Ramos (cell line): ENCODE measurements around the gene HPCAL1.

Experiments
- in situ Hi-C: fragments of 300-500 bp; cut with MboI; formaldehyde crosslinking; loops from one replicate; pipeline ENCODE4 v1.14.3; 2022; ENCODE audit warnings: low sequenced_read_pairs; ENCODE audit not compliant: unreplicated experiment

The HPCAL1 gene

DNA sequence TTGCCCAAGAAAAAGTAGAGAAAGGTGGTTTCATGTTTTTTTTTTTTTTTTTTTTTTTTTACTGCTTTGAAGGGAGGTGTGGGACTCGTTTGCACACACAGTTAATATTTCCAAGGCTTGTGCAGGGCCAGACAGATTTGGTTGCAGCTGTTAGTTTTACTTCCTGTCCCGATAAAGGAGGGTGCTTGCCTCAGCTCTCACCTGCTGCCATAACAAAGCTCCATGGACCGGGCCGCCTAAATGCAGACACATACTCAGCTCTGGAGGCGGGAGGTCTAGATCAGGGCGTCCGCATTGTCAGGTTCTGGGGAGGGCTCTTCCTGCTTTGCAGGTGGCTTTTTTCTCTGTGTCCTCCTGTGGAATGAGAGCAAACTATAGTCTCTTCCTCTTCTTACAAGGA lies 75.5 kb downstream of the HPCAL1 start:
- in situ Hi-C loops = no loop called here

DNA sequence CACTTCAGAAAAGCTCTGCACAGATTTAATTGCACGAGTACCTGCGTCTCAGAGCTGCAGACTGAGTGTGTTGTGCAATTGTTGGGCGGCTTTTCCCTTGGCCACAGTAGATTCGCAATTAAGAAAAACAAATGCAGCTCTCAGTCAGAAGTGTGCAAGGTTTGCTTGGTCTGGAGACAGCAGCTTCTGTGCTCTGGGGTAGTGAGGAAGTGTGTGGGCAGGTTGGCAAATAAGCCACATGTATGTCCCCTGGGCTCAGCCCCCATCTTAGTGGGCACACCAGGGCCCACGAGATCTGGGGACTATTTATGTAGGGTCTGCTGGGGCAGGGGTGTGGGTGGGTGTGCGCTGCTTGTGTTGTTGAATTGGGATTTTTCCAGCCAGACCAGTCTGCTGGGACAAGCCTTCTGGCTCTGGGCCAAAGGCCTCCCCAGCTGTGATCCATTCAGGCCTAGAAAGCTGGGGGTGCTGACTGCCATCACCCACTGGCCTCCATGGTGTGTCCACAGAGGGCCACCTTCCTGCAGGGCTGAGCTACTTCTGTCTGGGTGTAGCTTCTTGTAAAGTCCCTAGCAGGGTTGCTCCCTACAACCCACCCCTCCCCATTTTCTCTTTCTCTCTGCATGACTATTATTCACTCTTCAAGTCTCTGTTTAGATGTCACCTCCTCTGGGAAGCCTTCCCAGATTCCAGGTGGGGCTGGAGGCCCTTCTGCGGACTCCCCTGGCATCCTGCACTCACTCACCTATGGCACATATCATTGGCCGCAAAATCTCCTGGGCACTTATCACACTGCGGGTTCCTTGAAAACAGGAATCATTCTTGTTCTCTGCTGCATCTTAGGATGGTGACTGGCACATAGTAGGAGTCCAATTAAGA lies 77.6 kb downstream of the HPCAL1 start:
- in situ Hi-C loops = no loop called here

DNA sequence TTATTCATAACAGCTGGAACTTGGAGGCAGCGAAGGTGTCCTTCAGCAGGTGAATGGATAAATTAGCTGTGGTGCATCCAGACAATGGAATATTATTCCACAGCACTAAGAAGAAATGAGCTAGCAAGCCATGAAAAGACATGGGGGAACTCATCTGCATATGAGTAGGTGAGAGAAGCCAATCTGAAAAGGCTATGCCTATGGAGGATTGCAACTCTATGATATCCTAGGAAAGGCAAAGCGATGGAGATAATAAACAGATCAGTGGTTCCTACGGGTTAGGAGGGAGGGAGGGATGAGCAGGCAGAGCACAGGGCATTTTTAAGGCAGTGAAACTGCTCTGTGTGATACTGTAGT lies 79.3 kb downstream of the HPCAL1 start:
- in situ Hi-C loops = no loop called here

DNA sequence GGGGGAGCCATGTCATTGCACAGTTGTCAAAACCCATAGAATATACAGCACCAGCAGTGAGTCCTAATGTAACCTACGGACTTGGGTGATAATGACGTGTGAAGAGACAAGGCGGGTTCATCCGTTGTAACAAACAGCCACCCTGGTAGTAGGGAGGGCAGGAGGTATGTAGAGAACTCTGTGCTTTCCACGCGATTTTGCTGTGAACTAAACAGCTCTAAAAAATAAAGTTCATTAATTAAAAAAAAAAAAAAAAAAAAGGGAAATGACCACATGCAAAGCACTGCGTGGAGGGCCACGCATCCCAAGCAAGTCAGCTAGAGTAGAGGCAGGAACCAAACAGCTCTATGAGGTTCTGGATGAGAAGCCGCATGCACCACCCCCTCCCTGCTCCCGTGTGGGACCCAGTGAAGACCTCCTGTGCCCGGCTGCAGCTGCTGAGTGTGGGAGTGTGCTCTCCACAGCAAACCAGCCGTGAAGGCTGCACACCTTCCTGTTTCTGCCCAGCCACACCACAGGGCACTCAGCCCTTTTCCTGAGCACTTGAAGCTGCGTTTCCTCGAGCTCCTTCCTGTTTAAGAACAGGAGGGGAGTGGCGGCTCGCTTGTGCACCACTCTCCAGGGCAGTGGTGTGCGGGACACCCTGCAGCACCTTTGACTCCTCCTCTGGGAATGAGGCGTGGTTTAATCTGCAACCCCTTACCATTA lies 79.8 kb downstream of the HPCAL1 start:
- in situ Hi-C loops = no loop called here

- in situ Hi-C loops = no loop called here
These were observed 81.4 kb downstream of the HPCAL1 start for GRCh38 chr2:10383960-10384734.

DNA sequence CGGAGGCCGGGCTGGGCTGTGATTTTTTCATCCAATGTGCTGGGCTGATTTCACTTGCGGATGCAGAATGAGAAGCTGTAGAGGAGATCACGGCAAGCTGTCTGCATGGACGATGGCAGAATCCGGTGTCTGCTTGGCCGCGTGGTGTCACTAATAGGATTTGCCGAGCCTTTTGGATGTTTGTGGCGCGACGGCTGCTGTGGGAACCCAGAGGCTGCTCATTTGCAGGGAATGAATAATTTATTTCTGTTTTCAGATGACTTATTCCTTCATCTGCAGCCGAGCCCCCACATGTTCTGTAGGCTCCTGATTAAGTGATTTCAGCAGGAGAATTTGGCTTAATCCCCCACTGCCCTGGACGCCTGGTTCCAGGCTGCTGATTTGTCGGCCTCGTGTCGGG lies 82.8 kb downstream of the HPCAL1 start:
- in situ Hi-C loops = no loop called here

- in situ Hi-C loops = no loop called here
These were observed 83.4 kb downstream of the HPCAL1 start for GRCh38 chr2:10385933-10386773.

DNA sequence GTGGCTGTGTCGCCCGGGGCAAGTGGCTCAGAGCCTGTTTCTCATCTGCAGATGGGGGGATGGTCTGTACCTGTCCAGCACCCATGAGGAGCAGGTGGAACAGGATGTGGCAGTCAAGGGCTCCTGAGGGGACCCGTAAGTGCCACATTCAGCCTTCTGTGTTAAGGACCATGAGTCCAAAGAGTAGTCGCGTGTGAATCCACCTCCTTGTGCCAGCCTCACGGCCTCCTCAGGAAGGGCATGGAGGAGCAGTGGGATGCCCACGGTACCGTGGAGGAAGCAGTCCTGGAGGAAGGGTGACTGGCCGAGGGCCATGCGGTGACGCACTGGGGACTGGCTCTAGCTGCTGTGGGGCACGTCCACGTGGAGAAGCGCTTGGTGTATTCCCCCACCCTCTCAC lies 84.3 kb downstream of the HPCAL1 start:
- in situ Hi-C loops = no loop called here

DNA sequence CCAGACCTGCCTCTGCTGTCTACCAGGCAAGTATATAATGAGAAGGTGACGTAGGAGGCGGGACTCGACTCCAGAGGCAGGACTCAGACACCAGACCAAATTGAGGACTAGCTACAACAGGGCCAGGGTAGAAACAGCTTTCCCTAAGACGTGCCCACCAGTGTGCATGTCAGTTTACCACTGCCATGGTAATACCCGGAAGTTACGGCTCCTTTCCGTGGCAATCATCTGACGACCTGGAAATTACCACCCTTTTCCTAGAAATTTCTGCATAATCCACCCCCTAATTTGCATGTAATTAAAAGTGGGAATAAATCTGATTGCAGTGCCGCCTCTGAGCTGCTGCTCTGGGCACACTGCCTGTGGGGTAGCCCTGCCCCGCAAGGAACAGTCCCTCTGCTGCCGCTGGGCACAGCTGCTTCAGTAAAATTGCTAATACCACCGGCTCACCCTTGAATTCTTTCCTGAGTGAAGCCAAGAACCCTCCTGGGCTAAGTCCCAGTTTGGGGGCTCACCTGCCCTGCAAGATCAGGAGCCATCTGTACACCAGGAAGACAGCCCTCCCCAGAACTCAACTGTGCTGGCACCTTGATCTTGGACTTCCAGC lies 86.4 kb downstream of the HPCAL1 start:
- in situ Hi-C loops = no loop called here

DNA sequence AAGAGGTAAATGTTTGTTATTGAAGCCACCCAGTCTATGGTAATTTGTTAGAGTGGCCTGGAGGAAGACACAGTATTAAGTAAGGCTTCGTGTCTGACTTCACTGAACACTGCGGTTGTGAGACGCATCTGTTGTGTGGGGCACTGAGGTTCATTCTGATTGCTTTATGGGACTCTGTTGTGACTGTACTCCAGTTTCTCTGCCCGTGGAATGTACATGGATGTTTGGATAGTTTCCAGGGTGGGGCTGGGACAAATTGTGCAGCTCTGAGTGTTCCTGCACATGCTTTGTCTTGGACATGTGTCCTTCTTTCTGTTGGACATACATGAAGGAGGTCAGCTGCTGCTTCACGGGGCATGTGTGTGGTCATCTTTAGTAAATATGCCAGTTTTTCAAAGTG lies 86.9 kb downstream of the HPCAL1 start:
- in situ Hi-C loops = no loop called here

DNA sequence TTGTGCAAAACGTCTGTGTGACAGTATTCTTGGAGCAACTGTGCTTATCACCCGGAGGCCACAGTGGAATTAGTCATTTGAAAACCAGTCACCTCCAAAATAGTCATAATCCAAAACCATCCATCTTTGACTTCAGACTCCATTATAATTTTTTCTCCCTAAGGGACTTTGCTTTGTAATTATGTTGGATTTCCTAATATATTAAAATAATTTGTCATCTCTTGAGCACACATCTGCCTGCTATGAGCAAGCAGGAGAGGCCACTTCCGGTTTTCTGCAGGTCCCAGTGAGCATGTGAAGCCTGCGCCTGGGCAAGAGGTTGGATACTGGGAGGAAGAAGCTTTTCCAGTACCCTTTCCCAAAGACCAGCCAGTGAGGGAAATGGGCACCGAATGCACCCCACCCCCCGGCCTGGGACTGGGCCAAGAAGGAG lies 87.7 kb downstream of the HPCAL1 start:
- in situ Hi-C loops = no loop called here

DNA sequence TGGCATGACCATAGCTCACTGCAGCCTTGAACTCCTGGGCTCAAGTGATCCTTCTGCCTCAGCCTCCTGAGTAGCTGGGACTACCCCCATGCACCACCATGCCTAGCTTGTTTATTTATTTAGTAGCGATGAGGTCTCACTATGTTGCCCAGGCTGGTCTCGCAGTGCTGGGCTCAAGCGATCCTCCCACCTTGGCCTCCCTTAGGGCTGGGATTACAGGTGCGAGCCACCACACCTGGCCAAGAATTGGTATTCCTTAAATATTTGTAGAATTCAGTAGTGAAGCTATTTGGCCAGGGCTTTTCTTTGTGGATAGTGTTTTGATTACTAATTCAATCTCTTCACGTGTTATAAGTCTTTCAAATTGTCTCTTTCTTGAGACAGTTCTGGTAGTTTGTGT lies 89.4 kb downstream of the HPCAL1 start:
- in situ Hi-C loops = no loop called here

DNA sequence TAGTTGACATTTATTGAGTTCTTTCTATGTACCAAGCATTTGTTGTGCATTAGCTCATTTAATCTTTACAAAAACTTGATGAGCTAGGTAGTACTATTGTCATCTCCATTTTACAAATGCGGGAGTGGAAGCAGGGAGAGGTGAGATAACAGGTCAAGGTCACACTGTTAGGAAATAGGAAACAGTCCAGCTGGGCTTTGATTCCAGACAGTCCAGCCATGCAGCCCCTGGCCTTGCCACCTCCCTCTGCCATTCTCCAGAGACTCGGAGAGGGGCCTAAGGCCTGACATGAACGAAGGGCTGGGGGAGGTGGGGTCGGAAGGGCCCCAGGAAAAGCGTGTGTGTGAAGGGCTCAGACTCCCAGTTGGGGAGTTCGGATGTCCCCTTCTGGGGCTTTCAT lies 89.8 kb downstream of the HPCAL1 start:
- in situ Hi-C loops = no loop called here

GRCh38 chr2:10392951-10393639 lies 90.4 kb downstream of the HPCAL1 start:
- in situ Hi-C loops = no loop called here

DNA sequence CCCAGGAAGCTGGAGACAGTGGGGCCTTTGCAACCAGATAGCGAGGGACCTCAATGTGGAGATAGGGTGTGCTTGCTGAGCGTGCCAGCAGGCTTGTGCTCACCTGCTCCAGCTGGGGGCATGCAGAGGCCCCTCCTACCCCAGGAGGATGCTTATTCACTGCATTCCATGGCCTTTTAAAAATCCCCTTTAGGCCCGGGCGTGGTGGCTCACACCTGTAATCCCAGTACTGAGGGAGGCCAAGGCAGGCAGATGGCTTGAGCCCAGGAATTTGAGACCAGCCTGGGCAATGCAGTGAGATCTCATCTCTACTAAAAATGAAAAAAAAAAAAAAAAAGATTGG lies 90.9 kb downstream of the HPCAL1 start:
- in situ Hi-C loops = no loop called here

- in situ Hi-C loops = no loop called here
These were observed 93.2 kb downstream of the HPCAL1 start for GRCh38 chr2:10395893-10396292.

DNA sequence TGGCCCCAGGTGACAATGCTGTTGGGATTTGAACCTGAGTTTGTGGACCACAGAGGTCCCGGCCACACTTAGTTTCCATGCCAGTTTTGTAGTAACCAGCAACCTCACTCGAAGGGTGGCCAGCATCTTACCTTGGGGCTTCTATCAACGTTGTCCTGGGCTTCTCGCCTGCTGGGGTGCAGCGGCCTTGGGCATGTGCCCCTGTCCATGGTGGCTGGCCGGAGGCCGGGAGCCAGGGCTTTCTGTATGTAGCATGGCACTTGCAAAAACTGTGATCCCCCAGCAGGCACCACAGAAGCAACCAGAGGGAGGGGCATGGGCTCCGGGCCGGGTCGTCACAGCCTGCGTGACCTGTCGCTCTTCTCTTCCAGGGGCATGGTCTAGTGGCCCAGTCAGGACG lies 93.8 kb downstream of the HPCAL1 start:
- in situ Hi-C loops = no loop called here

DNA sequence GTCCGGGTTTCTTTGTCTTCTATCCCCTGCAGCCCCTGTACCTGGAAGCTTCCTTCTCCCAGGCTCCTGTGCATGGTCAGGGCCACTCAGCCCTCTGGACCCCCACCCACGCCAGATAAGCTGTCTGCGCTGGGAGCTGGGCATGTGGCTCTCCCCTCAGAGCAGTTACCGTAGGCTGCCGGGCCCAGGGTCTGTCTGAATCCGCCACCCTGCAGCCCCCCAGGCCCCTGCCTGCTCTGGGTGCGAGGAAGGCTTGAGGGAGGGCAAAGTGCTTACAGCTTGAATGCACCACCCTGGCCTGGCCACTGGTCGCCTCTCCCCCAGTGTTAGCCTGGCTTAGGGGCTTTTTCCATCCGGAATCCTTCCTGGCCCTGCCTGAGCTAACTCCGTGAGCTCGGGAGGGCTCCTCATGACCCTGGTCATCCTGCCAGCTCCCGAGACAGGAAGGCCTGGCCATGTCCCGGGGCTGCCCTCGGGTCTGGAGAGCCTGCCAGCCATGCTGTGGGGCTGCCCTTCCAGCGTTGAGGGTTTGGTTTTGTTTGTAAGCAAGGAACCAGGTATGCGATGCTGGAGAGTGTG lies 94.7 kb downstream of the HPCAL1 start:
- in situ Hi-C loops = no loop called here

- in situ Hi-C loops = no loop called here
These were observed 95.2 kb downstream of the HPCAL1 start for GRCh38 chr2:10397878-10398277.
